Testis (tissue), 2 donors: Measurements from ENCODE around the gene MAPRE2.

Experiments
- CTCF ChIP-seq, 3 experiments: fragments of 450-650 bp in 2 of 3; fragments of 200-600 bp in 1 of 3; sonication (generic) in 1 of 3; IDR thresholded peaks; one replicate each; pipeline ENCODE4 v1.5.1; 2016 to 2019; ENCODE audit warnings: antibody characterized with exemption in 3 of 3, mild to moderate bottlenecking in 2 of 3, moderate library complexity in 1 of 3
- POLR2A ChIP-seq: fragments of 450-650 bp; IDR thresholded peaks from one replicate; pipeline ENCODE4 v1.6.1; 2017; ENCODE audit warnings: antibody characterized with exemption, mild to moderate bottlenecking, moderate library complexity

- no peak for TF ChIP-seq CTCF (IDR thresholded peaks at IDR 0.05)
- no peak for TF ChIP-seq POLR2A
Observed at GRCh38 chr18:35192415-35192814, 151.2 kb downstream of the MAPRE2 start.
